SK-N-SH treated with all-trans-retinoic acid at 6 μM for 48 hours (cell line): ENCODE results near the gene KYAT1.
"Not testable (repeated sequence)": the region's sequence is repeated elsewhere in the genome, so short reads cannot be mapped to it uniquely, and the experiment has no call there.

Experiments
- ATAC-seq: fragments of 200-7000 bp; cut with Tn5 transposase; 3 replicates; pipeline ENCODE4 v1.9.1; 2020; ENCODE audit warnings: mild to moderate bottlenecking, moderate library complexity
- BACH2 ChIP-seq: fragments of 250-450 bp; sonication (Bioruptor Pico); IDR thresholded peaks from 2 replicates; pipeline ENCODE4 v1.9.0; 2021; ENCODE audit warnings: mild to moderate bottlenecking, borderline replicate concordance
- CSDC2 ChIP-seq: fragments of 250-450 bp; sonication (Bioruptor Pico); IDR thresholded peaks from 2 replicates; pipeline ENCODE4 v1.5.0; 2020; ENCODE audit warnings: mild to moderate bottlenecking, moderate library complexity
- CSRNP3 ChIP-seq: fragments of 250-450 bp; sonication (Bioruptor Pico); IDR thresholded peaks from 2 replicates; pipeline ENCODE4 v1.5.1; 2021; ENCODE audit warnings: mild to moderate bottlenecking, moderate library complexity
- ESRRG ChIP-seq: fragments of 250-450 bp; sonication (Bioruptor Pico); IDR thresholded peaks from 2 replicates; pipeline ENCODE4 v1.6.1; 2021; ENCODE audit warnings: mild to moderate bottlenecking
- GLIS3 ChIP-seq: fragments of 250-450 bp; sonication (Bioruptor Pico); IDR thresholded peaks from 2 replicates; pipeline ENCODE4 v1.5.0; 2020; ENCODE audit warnings: mild to moderate bottlenecking, moderate library complexity
- ISL1 ChIP-seq: fragments of 250-450 bp; sonication (Bioruptor Pico); IDR thresholded peaks from 2 replicates; pipeline ENCODE4 v2.1.2; 2022; ENCODE audit warnings: mild to moderate bottlenecking, moderate library complexity
- OSR1 ChIP-seq: fragments of 250-450 bp; sonication (Bioruptor Pico); IDR thresholded peaks from 2 replicates; pipeline ENCODE4 v1.8.0; 2022; ENCODE audit warnings: moderate library complexity, mild to moderate bottlenecking, inconsistent platforms
- PATZ1 ChIP-seq: fragments of 250-450 bp; sonication (Bioruptor Pico); IDR thresholded peaks from 2 replicates; pipeline ENCODE4 v1.8.0; 2020; ENCODE audit warnings: mild to moderate bottlenecking, moderate library complexity, borderline replicate concordance
- PPARA ChIP-seq: fragments of 250-450 bp; sonication (Bioruptor Pico); IDR thresholded peaks from 2 replicates; pipeline ENCODE4 v1.5.0; 2020; ENCODE audit warnings: mild to moderate bottlenecking, borderline replicate concordance
- TCF4 ChIP-seq: fragments of 250-450 bp; sonication (Bioruptor Pico); IDR thresholded peaks from 2 replicates; pipeline ENCODE4 v1.8.0; 2021; ENCODE audit warnings: mild to moderate bottlenecking, moderate library complexity, borderline replicate concordance
- ZC3H10 ChIP-seq: fragments of 250-450 bp; sonication (Bioruptor Pico); IDR thresholded peaks from 2 replicates; pipeline ENCODE4 v1.5.1; 2021; ENCODE audit warnings: mild to moderate bottlenecking, moderate library complexity
- ZFP30 ChIP-seq: fragments of 450-650 bp; formaldehyde crosslinking; IDR thresholded peaks from 2 replicates; pipeline ENCODE4 v1.5.0; 2022; ENCODE audit warnings: mild to moderate bottlenecking, moderate library complexity
- ZNF70 ChIP-seq: fragments of 450-650 bp; formaldehyde crosslinking; IDR thresholded peaks from 2 replicates; pipeline ENCODE4 v1.5.0; 2020; ENCODE audit warnings: mild to moderate bottlenecking, moderate library complexity
- ZNF8 ChIP-seq: fragments of 450-650 bp; formaldehyde crosslinking; IDR thresholded peaks from 2 replicates; pipeline ENCODE4 v1.5.0; 2020; ENCODE audit warnings: mild to moderate bottlenecking, moderate library complexity
- TF ChIP-seq, protein P1 (sequence below): fragments of 250-450 bp; sonication (Bioruptor Pico); IDR thresholded peaks from 2 replicates; pipeline ENCODE4 v1.5.0; 2020; ENCODE audit warnings: mild to moderate bottlenecking, moderate library complexity
- TF ChIP-seq, protein P2 (sequence below): fragments of 250-450 bp; sonication (Bioruptor Pico); IDR thresholded peaks from 2 replicates; pipeline ENCODE4 v1.5.1; 2020; ENCODE audit warnings: low read depth, mild to moderate bottlenecking, moderate library complexity

KYAT1 gene

DNA sequence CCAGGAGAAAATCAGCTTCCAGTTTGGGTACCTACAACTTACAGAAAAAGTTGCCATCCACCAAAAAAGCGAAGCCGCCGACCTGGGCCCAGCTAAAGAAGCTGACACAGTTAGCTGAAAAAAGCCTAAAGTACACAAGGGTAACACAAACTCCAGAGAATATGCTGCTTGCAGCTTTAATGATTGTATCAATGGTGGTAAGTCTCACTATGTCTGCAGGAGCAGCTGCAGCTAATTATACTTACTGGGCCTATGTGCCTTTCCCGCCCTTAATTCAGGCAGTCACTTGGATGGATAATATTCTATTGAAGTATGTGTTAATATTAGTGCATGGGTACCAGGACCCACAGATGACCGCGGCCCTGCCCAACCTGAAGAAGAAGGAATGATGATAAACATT, 27.3 kb downstream of the KYAT1 start:
- not testable (repeated sequence) for ATAC-seq
- peak; percentile 91 for TF ChIP-seq ZNF70 (CRISPR knock-in tag)

- peak; percentile 94 for TF ChIP-seq ISL1 (CRISPR knock-in tag)
- 0 out of 2 replicates have a peak, but pooled peaks have one; percentile 6 for TF ChIP-seq ZFP30 (CRISPR knock-in tag)
- TF ChIP-seq, protein P1, sequence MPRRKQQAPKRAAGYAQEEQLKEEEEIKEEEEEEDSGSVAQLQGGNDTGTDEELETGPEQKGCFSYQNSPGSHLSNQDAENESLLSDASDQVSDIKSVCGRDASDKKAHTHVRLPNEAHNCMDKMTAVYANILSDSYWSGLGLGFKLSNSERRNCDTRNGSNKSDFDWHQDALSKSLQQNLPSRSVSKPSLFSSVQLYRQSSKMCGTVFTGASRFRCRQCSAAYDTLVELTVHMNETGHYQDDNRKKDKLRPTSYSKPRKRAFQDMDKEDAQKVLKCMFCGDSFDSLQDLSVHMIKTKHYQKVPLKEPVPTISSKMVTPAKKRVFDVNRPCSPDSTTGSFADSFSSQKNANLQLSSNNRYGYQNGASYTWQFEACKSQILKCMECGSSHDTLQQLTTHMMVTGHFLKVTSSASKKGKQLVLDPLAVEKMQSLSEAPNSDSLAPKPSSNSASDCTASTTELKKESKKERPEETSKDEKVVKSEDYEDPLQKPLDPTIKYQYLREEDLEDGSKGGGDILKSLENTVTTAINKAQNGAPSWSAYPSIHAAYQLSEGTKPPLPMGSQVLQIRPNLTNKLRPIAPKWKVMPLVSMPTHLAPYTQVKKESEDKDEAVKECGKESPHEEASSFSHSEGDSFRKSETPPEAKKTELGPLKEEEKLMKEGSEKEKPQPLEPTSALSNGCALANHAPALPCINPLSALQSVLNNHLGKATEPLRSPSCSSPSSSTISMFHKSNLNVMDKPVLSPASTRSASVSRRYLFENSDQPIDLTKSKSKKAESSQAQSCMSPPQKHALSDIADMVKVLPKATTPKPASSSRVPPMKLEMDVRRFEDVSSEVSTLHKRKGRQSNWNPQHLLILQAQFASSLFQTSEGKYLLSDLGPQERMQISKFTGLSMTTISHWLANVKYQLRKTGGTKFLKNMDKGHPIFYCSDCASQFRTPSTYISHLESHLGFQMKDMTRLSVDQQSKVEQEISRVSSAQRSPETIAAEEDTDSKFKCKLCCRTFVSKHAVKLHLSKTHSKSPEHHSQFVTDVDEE (CRISPR knock-in tag) = peak; percentile 64; the same call in 1 of the 2 replicates
- TF ChIP-seq ESRRG = 0 out of 2 replicates have a peak, but pooled peaks have one; percentile 53
- peak; percentile 82 for TF ChIP-seq TCF4
- TF ChIP-seq CSRNP3 (CRISPR knock-in tag) = 0 out of 2 replicates have a peak, but pooled peaks have one; percentile 20
- peak; percentile 20; the same call in 1 of the 2 replicates for TF ChIP-seq ZC3H10 (CRISPR knock-in tag)
- ATAC-seq = not testable (repeated sequence)
These were observed 29.1 kb downstream of the KYAT1 start for GRCh38 chr9:128852646-128853045.

DNA sequence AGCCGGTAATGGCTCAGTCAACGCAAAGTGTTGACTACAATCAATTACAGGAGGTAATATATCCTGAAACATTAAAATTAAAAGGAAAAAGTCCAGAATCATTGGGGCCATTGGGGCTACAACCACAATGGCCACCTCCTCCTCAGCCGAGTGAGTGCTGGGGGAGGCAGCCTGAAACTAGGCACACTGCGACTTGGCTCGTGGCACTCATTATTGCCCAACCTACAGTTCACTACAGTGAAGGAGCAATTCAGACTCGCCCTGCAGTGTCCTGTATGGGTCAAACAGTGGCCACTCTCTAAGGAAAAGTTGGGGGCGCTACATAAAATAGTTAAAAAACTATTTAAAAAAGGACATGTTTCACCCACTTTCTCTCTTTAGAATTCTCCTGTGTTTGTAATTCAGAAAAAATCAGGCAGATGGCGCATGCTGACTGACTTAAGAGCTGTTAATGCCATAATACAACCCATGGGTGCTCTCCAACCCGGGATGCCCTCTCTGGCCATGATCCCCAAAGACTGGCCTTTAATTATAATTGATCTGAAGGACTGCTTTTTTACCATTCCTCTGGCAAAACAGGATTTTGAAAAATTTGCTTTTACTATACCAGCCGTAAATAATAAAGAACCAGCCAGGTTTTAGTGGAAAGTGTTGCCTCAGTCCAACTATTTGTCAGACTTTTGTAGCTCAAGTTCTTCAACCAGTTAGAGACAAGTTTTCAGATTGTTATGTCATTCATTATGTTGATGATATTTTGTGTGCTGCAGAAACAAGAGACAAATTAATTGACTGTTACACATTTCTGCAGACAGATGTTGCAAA, 29.8 kb downstream of the KYAT1 start:
- ATAC-seq = peak; percentile 55; the same call in 2 of the 3 replicates

- not testable (repeated sequence) for ATAC-seq
These were observed 30.7 kb downstream of the KYAT1 start for GRCh38 chr9:128851024-128851423.

DNA sequence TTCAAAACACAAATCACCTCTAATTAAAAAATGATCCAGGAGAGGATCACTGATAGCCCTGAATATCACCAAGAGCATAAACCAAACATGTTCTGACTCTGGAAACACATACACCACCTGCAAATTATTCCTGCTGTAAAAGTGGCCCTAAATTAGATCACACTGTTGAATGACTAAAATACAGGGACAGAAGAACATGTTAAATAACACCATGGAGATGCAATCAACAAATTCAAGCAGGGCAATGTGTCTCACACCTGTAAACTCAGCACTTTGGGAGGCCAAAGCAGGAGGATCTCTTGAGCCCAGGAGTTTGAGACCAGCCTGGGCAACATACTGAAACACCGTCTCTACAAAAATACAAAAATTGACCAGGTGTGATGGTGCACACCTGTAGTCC, 33.9 kb downstream of the KYAT1 start:
- ATAC-seq = no peak
- TF ChIP-seq PPARA (CRISPR knock-in tag) (no peak), CSDC2 (CRISPR knock-in tag) (no peak)

GRCh38 chr9:128846680-128847030, 35.1 kb downstream of the KYAT1 start:
- ATAC-seq = no peak
- TF ChIP-seq ZNF8 (CRISPR knock-in tag) (no peak), ESRRG (no peak), BACH2 (no peak), GLIS3 (CRISPR knock-in tag) (no peak), ZC3H10 (CRISPR knock-in tag) (no peak), PATZ1 (CRISPR knock-in tag) (no peak), CSRNP3 (CRISPR knock-in tag) (no peak), OSR1 (CRISPR knock-in tag) (no peak), CSDC2 (CRISPR knock-in tag) (no peak)
- TF ChIP-seq, protein P2, sequence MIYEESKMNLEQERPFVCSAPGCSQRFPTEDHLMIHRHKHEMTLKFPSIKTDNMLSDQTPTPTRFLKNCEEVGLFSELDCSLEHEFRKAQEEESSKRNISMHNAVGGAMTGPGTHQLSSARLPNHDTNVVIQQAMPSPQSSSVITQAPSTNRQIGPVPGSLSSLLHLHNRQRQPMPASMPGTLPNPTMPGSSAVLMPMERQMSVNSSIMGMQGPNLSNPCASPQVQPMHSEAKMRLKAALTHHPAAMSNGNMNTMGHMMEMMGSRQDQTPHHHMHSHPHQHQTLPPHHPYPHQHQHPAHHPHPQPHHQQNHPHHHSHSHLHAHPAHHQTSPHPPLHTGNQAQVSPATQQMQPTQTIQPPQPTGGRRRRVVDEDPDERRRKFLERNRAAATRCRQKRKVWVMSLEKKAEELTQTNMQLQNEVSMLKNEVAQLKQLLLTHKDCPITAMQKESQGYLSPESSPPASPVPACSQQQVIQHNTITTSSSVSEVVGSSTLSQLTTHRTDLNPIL = no peak
- TF ChIP-seq, protein P1 (CRISPR knock-in tag) = no peak
- TF ChIP-seq, all 23 proteins: peak for 0
